Mesenchymal stem cell (in vitro differentiated cells and primary cell): ENCODE measurements around the gene GIMAP8.

Experiments used
- DNase-seq: peaks from one replicate; pipeline ENCODE4 v3.0.0-alpha.2; 2013
- H2AFZ ChIP-seq: one replicate; pipeline ENCODE4 v1.6.1; 2013; ENCODE audit warnings: low read depth, mild to moderate bottlenecking, control low read depth, inconsistent platforms, low read length, moderate library complexity
- H2AK5ac ChIP-seq: 2 replicates; pipeline ENCODE4 v1.6.1; 2013; ENCODE audit warnings: low read length, moderate library complexity, mild to moderate bottlenecking, inconsistent platforms; ENCODE audit not compliant: severe bottlenecking
- H2BK120ac ChIP-seq: one replicate; pipeline ENCODE4 v1.6.1; 2013; ENCODE audit warnings: low read depth, mild to moderate bottlenecking, inconsistent platforms, low read length, moderate library complexity
- H2BK12ac ChIP-seq, 2 experiments: one replicate each; pipeline ENCODE4 v1.6.1; 2013; ENCODE audit warnings: inconsistent platforms in 2 of 2, low read length in 2 of 2, mild to moderate bottlenecking in 2 of 2, moderate library complexity in 2 of 2, control low read depth in 1 of 2
- H2BK15ac ChIP-seq: one replicate; pipeline ENCODE4 v1.6.1; 2013; ENCODE audit warnings: mild to moderate bottlenecking, low read depth, inconsistent platforms; ENCODE audit not compliant: poor library complexity, severe bottlenecking
- H2BK5ac ChIP-seq: 2 replicates; pipeline ENCODE4 v1.6.1; 2013; ENCODE audit warnings: low read depth, mild to moderate bottlenecking, low read length, control low read depth, inconsistent platforms; ENCODE audit not compliant: poor library complexity, severe bottlenecking
- H3K14ac ChIP-seq, 2 experiments: one replicate each; pipeline ENCODE4 v1.6.1; 2013; ENCODE audit warnings: inconsistent platforms in 2 of 2, low read length in 2 of 2, control low read depth in 1 of 2, mild to moderate bottlenecking in 1 of 2, moderate library complexity in 1 of 2
- H3K18ac ChIP-seq, 2 experiments: one replicate each; pipeline ENCODE4 v1.6.1; 2013; ENCODE audit warnings: inconsistent platforms in 2 of 2, low read length in 2 of 2, control low read depth in 1 of 2, low read depth in 1 of 2, mild to moderate bottlenecking in 1 of 2
- H3K23ac ChIP-seq, 2 experiments: one replicate each; pipeline ENCODE4 v1.6.1; 2013; ENCODE audit warnings: inconsistent platforms in 2 of 2, low read length in 2 of 2, mild to moderate bottlenecking in 2 of 2, moderate library complexity in 2 of 2, control low read depth in 1 of 2
- H3K27ac ChIP-seq: 2 replicates; pipeline ENCODE4 v1.5.1; 2013; ENCODE audit warnings: mild to moderate bottlenecking, moderate library complexity, low read length, control low read depth, inconsistent platforms; ENCODE audit not compliant: poor library complexity, severe bottlenecking
- H3K27me3 ChIP-seq, 2 experiments: 2 replicates each; pipeline versions ENCODE4 v1.6.1 to v1.7.0; 2013; ENCODE audit warnings: low read length in 2 of 2, mild to moderate bottlenecking in 2 of 2, moderate library complexity in 2 of 2, control low read depth in 1 of 2, inconsistent platforms in 1 of 2; ENCODE audit not compliant: control insufficient read depth in 1 of 2, insufficient read depth in 1 of 2
- H3K36me3 ChIP-seq, 2 experiments: 2 replicates each; pipeline versions ENCODE4 v1.6.1 to v1.7.0; 2013; ENCODE audit warnings: low read length in 2 of 2, control low read depth in 1 of 2, inconsistent platforms in 1 of 2, low read depth in 1 of 2, mild to moderate bottlenecking in 1 of 2; ENCODE audit not compliant: insufficient read depth in 2 of 2, control insufficient read depth in 1 of 2
- H3K4ac ChIP-seq, 2 experiments: one replicate each; pipeline ENCODE4 v1.6.1; 2013; ENCODE audit warnings: inconsistent platforms in 2 of 2, low read length in 2 of 2, mild to moderate bottlenecking in 2 of 2, moderate library complexity in 2 of 2, control low read depth in 1 of 2, low read depth in 1 of 2
- H3K4me1 ChIP-seq: 2 replicates; pipeline ENCODE4 v1.6.1; 2013; ENCODE audit warnings: low read depth, low read length, control low read depth; ENCODE audit not compliant: control insufficient read depth, insufficient read depth
- H3K4me2 ChIP-seq: 2 replicates; pipeline ENCODE4 v1.6.1; 2013; ENCODE audit warnings: low read length, mild to moderate bottlenecking, inconsistent platforms; ENCODE audit not compliant: poor library complexity, severe bottlenecking
- H3K4me3 ChIP-seq, 2 experiments: 2 replicates each; pipeline versions ENCODE4 v1.5.1 to v1.7.0; 2013; ENCODE audit warnings: low read length in 2 of 2, mild to moderate bottlenecking in 2 of 2, control low read depth in 1 of 2, low read depth in 1 of 2; ENCODE audit not compliant: insufficient read depth in 1 of 2
- H3K79me1 ChIP-seq: replicated peaks from 2 replicates; pipeline ENCODE4 v1.6.1; 2013; ENCODE audit warnings: mild to moderate bottlenecking, control low read depth, low read length, inconsistent platforms; ENCODE audit not compliant: poor library complexity, severe bottlenecking
- H3K9ac ChIP-seq: 2 replicates; pipeline ENCODE4 v1.7.0; 2013; ENCODE audit warnings: mild to moderate bottlenecking, low read length, moderate library complexity
- H3K9me3 ChIP-seq: 2 replicates; pipeline ENCODE4 v1.7.0; 2013; ENCODE audit warnings: mild to moderate bottlenecking, low read length; ENCODE audit not compliant: control insufficient read depth
- H4K8ac ChIP-seq: one replicate; pipeline ENCODE4 v1.6.1; 2013; ENCODE audit warnings: inconsistent platforms, mild to moderate bottlenecking, low read length, moderate library complexity
- H4K91ac ChIP-seq: one replicate; pipeline ENCODE4 v1.6.1; 2013; ENCODE audit warnings: mild to moderate bottlenecking, low read length, inconsistent platforms
- WGBS: methylation state at CpG from one replicate; pipeline ENCODE4 v1.1.7; 2013; ENCODE audit warnings: mixed read lengths; 5-methylcytosine and 5-hydroxymethylcytosine counted together

GIMAP8 gene

DNA sequence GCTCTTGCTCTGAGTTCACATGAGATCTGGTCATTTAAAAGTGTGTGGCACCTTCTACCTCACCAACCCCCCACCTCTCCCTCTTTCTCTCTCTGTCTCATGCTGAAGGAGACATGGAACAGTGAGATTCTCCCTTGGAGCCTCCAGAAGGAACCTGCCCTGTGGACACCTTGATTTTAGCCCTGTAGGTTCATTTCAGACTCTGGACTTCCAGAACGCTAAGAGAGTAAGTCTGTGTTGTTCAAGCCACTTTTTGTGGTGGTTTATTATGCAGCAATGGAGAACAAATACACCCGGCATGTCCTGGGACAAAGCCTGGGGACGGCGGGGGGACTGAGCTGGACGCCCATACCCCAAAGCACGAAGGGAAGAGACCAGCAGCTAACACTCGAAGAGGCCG lies 20.7 kb upstream of the GIMAP8 start:
- H3K36me3 ChIP-seq: no peaks in the 10 kb centered on the region
- no peak overlapping the region for H2BK15ac ChIP-seq
- H3K4me2 ChIP-seq: no peak overlapping the region
- WGBS: 85% methylated on average over 7 of the region's 8 CpGs
- H3K27me3 ChIP-seq: peaks cover 0 to 20% of the 10 kb centered on the region in 2 experiments
- no peak overlapping the region for H3K23ac ChIP-seq
- H2BK120ac ChIP-seq: no peak overlapping the region
- no peak overlapping the region for H4K91ac ChIP-seq
- no peaks in the 10 kb centered on the region for H3K9me3 ChIP-seq
- H2AK5ac ChIP-seq: no peak overlapping the region
- H3K27ac ChIP-seq: no peak overlapping the region
- H3K4me1 ChIP-seq: peaks cover 16% of the 10 kb centered on the region
- peak overlapping the region in 1 of 2 experiments; percentile 18 for H3K4ac ChIP-seq
- H4K8ac ChIP-seq: no peak overlapping the region
- no peak for DNase-seq
- no peak overlapping the region for H3K9ac ChIP-seq
- H2AFZ ChIP-seq: no peak overlapping the region
- no peak overlapping the region for H3K18ac ChIP-seq
- H3K4me3 ChIP-seq: no peak overlapping the region
- H2BK12ac ChIP-seq: no peak overlapping the region
- no peak overlapping the region for H3K14ac ChIP-seq
- H3K79me1 ChIP-seq: no peaks in the 10 kb centered on the region
- H2BK5ac ChIP-seq: no peak overlapping the region

DNA sequence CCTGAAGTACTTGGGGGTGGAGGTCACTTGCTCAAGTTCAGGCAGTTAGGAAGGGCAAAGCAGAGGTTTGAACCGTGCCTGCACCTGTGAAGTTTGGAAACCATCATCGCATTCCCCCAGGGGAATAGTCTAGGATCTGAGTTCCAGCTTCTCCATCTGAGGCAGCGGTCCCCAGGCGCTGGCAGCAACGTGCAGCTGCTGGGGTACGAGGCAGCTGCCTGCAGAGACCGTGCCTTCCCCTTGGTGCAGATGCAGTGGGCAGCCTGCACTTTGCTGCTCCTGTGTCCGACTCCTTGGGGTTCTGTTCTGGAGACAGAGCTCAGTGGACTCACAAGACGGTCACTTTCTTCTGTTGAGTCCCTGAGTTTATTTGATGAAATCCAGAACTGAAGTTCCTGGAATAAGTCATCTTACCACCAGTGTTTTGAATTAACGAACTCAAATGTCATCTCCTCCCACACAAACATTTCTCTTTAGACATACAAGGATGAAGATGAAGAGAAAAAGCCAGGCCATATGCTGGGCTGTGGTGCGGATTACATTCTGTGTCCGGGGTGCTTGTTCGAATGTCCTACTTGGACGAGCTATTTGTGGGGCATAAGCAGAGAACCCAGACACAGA lies 19.9 kb upstream of the GIMAP8 start:
- no peak overlapping the region for H2BK12ac ChIP-seq
- no peak overlapping the region for H3K14ac ChIP-seq
- WGBS: 92% methylated on average over 11 of the region's 14 CpGs
- H3K23ac ChIP-seq: no peak overlapping the region
- H3K79me1 ChIP-seq: no peaks in the 10 kb centered on the region
- H2BK15ac ChIP-seq: no peak overlapping the region
- H2BK5ac ChIP-seq: no peak overlapping the region
- H3K4me1 ChIP-seq: peaks cover 16% of the 10 kb centered on the region
- H3K4ac ChIP-seq: no peak overlapping the region
- no peak overlapping the region for H3K4me3 ChIP-seq
- peaks cover 0 to 20% of the 10 kb centered on the region in 2 experiments for H3K27me3 ChIP-seq
- H2AFZ ChIP-seq: no peak overlapping the region
- DNase-seq: no peak
- no peak overlapping the region for H3K4me2 ChIP-seq
- no peak overlapping the region for H2BK120ac ChIP-seq
- no peaks in the 10 kb centered on the region for H3K36me3 ChIP-seq
- no peak overlapping the region for H2AK5ac ChIP-seq
- no peak overlapping the region for H4K8ac ChIP-seq
- H4K91ac ChIP-seq: no peak overlapping the region
- H3K18ac ChIP-seq: peak overlapping the region in 1 of 2 experiments; percentile 1
- H3K9me3 ChIP-seq: no peaks in the 10 kb centered on the region
- no peak overlapping the region for H3K27ac ChIP-seq
- no peak overlapping the region for H3K9ac ChIP-seq

DNA sequence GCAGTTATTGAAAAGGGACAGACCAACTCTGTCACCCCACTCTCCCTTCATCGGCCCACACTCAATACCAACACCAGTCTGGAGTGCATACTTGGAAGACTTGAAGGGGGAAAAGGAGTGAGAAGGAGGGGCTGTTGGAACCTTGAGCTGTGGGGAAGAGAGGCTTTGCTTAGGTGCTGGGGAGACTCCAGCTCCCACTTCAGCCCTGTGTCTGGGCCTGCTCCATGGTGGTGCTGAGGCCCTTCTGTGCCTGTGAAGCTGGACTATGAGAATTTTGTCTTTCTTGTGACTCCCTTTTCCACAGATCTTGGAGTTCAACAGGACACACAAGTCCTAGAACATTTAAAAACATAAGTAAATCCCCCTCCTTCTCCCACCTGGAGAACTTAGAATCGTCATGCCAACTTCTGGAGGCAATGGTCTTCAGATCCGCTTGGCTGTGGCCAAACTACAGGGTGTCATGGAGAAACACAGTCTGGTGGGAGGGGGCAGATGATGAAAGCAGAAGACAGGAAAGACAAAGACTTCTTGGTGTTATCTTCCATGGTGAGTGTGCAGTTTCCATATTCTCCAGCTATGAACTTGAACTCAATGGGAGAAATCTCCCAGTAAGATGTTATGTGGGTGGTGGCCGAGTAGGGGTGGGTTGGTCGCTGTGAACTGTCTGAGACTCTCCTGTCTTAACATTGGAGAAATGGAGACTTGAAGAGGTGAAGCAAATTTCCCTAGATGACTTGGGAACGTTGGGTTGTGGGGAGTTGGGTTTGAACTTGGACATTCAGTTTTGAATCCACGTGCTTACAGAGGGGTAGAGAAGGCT lies 18.4 kb upstream of the GIMAP8 start:
- peaks cover 16% of the 10 kb centered on the region for H3K4me1 ChIP-seq
- WGBS: 86% methylated on average over 6 of the region's 7 CpGs

More for the DNA sequence above, 18.4 kb upstream of the GIMAP8 start:
- no peak overlapping the region for H3K27ac ChIP-seq
- H3K79me1 ChIP-seq: no peaks in the 10 kb centered on the region
- no peak overlapping the region for H3K4me3 ChIP-seq
- no peak overlapping the region for H3K23ac ChIP-seq
- H2BK15ac ChIP-seq: no peak overlapping the region
- H2BK12ac ChIP-seq: no peak overlapping the region
- no peaks in the 10 kb centered on the region for H3K36me3 ChIP-seq
- no peak overlapping the region for H3K4me2 ChIP-seq
- DNase-seq: no peak
- no peak overlapping the region for H4K91ac ChIP-seq
- no peak overlapping the region for H3K14ac ChIP-seq
- no peak overlapping the region for H2AFZ ChIP-seq
- H2AK5ac ChIP-seq: no peak overlapping the region
- no peak overlapping the region for H2BK120ac ChIP-seq
- peaks cover 0 to 20% of the 10 kb centered on the region in 2 experiments for H3K27me3 ChIP-seq
- H3K18ac ChIP-seq: no peak overlapping the region
- no peak overlapping the region for H2BK5ac ChIP-seq
- H3K9me3 ChIP-seq: no peaks in the 10 kb centered on the region
- H3K4ac ChIP-seq: no peak overlapping the region
- H3K9ac ChIP-seq: no peak overlapping the region
- H4K8ac ChIP-seq: no peak overlapping the region
